Stimulated activated CD4-positive, alpha-beta T cell treated with anti-CD3 and anti-CD28 coated beads, TNF-alpha, amount 100 ng/mL, for 24 hours (primary cell): ENCODE results near the gene ANXA4.

Experiments
- DNase-seq, 3 experiments: peaks; one replicate each; pipeline ENCODE4 v3.0.0-alpha.2; 2020; ENCODE audit warnings: low read depth in 3 of 3

ANXA4 gene

DNA sequence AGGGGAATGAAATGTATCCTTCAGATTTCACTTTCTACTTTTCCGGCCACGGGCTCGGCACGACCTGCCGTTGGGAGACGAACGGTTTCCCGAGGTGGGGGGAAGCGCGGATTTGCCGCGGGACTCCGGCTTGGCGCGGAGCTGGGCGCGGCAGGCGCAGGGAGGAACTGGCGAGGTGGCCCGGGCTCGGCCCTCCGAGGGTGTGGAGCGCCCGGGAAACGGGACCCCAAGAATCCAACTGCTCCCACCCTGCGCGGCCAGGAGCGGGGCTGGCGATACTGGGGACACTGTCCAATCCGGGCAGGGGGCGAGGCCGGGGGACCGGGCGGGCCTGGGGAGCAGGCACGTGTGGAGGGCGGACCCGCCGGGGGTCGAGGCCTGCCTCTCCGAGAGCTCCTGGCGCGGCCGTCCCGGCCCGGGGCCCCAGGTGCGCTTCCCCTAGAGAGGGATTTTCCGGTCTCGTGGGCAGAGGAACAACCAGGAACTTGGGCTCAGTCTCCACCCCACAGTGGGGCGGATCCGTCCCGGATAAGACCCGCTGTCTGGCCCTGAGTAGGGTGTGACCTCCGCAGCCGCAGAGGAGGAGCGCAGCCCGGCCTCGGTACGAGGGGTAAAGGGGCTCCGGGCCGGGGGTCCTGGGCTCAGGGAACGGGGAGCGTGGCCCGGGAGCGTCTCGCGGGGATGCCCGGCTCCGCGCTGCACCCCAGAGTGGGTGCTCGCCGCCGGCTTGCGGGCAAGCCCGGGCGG lies at the start of gene ANXA4:
Gene ANXA4 (plus strand): TSS at position 560 of the 747 bp plus-strand sequence. CDS start 39,432 bp downstream, outside the sequence.
- DNase-seq: peak; percentile 40 to 74 (median 43)

DNA sequence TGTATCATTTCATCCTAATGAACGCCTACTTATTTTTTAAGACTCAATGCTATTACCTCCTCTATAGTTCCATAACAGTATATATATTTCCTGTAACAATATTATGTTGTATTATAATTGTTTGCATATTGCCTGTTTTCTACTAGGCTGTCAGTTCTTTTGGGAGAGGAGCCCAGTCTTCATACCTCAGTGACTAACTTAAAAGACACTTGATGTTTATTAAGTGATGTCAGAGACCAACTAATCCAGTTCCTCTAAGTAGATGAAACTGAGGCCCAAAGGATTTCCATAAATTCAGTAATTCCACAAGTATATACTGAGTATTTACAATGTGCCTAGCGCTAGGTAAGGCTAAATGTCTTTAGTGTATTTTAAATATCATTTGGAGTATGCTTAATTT lies 49.5 kb upstream of the ANXA4 start:
- no peak for DNase-seq

DNA sequence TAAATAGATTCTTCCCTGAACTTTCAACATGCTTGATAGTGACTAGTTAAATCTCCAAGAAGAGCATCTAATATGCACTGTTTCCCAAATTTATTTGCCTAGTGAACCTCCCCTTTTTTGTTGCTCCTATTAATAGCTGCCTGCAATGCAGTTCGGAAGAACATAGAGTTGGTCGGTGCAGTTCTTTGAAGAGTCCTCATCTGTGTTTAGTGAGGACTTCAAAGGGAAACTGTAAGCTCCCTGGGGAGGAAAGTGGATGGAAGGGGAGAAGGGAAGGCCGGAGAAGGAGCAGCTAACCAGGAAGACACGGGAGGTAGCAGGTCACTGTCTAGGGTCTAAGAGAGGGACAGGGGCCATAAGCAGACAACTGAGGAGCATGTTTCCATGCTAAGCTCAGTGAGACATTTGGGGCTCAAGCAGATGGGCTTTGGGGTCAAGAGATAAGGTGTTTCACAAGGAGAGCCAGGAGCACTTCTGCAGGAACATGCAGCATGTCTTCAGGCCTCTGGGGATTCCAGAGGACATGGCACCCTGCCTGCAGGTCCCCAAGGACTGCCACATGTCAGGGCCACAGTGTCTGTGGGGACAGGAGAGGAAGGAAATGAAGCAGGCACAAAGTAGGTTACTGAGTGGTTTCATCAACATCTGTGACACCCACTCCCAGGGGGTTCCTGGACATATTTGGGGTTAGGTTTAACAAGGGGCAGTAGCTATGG lies 48.7 kb upstream of the ANXA4 start:
- DNase-seq: no peak

DNA sequence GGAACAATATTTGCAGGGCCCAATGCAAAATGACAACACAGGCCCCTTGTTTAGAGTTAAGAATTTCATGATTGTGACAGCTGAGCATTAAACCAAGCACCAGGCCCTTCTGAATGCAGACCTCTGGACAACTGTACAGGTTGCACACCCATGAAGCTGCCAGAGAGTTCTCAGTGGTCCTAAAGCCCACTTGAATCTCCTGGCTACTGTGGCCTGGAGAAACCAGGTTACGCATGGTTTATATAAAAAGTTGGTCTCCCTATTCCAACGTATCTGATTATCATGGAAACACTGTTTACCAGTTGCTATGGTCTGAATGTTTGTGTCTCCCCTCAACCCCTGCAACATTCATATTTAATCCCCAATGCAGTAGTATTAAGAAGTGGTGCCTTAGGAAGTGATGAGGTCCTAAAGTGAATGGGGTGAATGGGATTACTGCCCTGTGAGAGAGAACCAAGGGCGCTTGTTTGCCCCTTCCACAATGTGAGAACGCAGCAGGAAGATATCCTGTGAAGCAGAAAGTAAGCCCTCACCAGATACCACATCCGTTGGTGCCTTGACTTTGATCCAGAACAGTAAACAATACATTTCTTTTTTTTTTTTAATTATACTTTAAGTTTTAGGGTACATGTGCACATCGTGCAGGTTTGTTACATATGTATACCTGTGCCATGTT lies 48.0 kb upstream of the ANXA4 start:
- DNase-seq: no peak

DNA sequence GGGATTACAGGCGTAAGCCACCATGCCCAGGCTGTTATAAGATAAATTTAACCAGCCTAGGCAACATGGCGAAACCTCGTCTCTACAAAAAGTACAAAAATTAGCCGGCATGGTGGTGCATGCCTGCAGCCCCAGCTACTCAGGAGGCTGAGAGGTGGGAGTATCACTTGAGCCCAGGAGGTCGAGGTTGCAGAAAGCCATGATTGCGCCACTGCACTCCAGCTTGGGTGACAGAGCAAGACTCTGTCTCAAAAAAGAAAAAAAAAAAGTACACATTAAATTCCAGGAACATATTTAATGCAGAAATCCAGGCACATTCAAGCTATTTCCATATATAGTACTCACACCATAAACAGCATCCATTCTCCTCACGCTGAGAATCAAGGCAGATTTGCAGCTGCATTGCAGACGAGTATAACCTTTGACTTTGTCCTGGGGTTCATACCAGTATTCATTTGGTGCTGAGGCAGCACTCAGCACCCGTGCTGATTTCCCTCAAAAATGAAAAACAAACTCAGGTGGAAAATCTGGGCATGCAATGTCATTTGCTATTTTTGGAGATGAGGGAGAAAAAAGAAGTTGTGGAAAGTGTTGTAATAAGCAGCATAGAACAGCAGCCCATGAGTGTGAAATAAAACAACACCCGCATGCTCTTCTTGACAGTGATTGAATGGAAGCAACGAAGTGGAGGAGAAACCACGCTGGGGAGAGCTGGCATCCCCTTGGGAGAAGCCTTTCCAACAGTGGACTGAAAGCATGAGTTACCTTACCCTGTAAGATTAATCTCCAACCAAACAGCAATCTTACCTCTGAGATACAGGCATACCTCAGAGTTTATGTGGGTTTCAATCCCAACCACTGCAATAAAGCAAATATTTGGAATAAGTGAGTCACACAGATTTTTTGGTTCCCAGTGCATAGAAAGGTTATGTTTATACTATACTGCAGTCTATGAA lies 46.8 kb upstream of the ANXA4 start:
- DNase-seq: no peak

DNA sequence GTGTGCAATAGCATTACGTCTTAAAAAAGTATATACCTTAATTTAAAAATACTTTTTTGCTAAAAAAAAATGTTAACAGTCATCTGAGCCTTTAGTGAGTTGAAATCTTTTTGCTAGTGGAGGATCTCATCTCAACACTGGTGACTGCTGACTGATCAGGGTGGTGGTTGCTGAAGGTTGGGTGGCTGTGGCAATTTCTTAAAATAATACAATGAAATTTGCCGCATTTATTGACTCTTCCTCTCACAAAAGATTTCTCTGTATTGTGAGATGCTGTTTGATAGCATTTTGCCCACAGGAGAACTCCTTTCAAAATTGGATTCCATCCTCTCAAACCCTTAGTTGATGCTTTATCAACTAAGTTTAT lies 46.1 kb upstream of the ANXA4 start:
- no peak for DNase-seq

DNA sequence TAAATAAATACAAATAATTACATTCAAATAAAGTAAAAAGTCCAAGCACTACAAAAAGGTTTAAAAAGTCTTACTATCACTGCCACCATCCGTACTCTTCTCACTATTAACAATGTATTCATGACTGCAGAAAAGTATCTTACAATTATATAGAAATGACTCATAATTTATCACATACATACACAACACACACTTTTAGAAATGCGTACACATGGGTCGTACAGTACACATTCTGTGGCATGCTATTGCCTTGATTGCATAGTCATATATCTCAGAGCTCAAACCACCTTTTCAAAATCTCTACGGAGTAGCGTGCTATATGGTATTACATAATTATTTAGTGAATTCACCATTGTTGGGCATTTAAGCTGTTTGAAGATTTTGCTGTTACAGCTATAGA lies 41.6 kb upstream of the ANXA4 start:
- no peak for DNase-seq

DNA sequence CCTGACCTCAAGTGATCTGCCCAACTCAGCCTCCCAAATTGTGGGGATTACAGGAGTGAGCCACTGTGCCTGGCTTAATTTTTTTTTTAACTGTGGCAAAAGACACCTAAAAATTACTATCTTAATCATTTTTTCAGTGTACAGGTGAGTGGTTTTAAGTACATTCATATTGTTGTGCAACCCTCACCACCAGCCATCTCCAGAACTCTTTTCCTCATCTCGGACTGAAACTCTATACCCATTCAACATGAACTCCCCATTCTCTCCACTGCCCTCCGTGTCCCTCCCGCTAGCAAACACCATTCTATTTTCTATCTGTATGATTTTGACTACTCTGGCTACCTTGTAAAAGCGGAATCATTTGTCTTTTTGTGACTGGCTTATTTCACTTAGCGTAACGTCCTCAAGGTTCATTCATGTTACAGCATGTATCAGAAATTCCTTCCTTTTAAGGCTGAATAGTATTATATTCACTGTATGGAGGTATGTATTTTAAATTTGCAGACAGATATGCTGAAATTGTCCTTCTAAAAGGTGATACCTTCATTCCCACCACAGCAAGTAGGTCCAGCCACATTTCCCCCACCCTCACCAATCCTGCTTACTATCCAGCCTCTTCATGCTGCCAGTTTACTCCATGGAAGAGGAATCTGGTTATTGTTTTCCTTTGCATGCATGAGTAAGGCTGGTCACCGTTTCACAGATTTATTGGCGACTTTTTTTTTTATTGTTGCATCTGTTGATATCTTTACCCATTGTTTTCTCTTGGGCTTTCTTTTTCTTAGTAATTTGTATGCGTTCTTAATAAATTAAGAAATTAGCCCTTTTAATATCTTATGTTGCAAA lies 40.6 kb upstream of the ANXA4 start:
- DNase-seq: no peak

DNA sequence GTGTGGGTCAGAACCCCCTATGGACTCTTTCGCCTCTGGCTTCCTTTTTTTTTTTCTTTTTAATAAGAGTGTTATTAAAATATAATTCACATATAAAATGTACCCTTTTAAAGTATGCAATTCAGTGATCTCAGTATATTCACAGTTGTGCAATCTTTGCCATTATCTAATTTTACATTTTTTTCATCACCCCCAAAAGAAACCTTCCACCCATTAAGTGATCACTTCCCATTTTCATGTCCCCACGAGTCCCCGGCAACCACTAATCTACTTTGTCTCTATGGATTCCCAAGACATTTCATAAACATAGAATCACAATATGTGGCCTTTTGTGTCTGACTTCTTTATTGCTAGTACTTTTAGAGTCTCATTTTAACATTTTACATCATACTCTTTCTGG lies 38.7 kb upstream of the ANXA4 start:
- DNase-seq: no peak

DNA sequence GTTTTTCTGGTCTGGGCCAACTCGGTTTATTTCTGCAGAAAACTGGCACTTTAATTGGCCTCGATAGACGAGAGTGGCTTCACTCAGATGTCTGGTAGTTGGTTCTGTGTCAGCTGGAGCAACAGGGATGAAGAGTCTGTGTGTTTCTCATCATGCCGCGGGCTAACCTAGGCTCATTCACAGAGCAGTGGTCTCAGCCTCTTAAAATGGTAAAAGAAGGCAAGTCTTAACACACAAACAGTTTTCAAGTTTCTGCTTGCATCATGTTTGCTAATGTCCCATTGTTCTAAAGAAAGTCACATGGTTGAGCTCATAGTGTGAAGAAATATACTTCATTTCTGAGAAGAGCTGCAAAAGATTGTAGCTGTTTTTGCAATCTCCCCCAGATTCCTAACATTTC lies 37.5 kb upstream of the ANXA4 start:
- DNase-seq: no peak

DNA sequence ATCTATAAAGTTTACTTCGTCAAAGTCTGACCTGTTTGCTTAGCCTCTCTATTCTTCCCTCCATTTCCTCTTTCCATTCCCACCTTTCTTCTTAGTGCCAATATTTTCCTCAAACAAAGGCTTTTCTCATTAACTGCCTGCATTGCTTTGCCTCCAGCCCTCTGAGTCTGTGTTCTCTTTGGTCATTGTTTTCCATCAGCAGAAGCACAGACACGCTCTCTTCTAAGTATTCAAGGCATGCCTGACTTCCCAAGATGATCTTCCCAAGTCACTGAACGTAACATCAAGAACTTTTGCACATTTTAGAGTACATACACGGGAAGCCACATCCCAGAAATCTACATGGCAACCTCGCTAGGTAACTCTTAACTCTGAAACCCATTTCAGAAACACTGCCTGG lies 32.6 kb upstream of the ANXA4 start:
- no peak for DNase-seq

DNA sequence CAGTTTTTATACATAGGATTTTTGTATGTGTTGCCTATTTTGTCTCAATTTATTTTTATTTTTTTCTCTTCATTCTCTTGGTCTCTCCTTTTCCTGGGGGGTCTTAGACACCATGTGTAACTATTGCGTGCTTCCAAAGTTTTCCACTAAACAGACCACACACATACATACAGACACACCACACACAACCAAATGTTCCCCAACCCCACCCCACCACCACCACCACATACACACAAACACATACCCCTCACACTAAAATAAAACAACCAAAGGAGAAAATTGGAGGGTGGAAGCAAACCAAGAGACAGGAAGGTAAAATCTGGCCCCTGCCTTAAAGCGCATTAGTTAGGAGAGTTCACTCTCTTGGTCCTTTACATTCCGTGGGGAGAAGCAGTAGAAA lies 30.0 kb upstream of the ANXA4 start:
- no peak for DNase-seq

DNA sequence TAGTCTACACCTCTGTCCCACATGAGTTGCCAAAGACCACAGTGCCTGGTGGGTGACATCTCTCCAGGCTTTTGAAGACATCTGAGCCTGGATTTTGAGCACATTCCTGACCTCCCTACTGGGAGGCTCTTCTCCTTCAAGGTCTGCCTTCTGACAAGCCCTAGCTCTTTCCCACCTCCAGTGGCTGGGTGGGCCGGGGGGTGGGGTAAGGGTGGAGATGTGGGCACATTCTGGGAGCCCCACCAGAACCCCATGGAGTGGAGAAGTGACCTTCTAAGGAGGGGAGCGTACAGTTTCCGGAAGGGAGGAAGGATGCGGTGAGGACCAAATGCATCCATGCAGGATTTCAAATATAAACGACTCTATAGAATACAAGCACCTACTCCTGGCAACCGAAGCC lies 27.9 kb upstream of the ANXA4 start:
- DNase-seq: no peak

DNA sequence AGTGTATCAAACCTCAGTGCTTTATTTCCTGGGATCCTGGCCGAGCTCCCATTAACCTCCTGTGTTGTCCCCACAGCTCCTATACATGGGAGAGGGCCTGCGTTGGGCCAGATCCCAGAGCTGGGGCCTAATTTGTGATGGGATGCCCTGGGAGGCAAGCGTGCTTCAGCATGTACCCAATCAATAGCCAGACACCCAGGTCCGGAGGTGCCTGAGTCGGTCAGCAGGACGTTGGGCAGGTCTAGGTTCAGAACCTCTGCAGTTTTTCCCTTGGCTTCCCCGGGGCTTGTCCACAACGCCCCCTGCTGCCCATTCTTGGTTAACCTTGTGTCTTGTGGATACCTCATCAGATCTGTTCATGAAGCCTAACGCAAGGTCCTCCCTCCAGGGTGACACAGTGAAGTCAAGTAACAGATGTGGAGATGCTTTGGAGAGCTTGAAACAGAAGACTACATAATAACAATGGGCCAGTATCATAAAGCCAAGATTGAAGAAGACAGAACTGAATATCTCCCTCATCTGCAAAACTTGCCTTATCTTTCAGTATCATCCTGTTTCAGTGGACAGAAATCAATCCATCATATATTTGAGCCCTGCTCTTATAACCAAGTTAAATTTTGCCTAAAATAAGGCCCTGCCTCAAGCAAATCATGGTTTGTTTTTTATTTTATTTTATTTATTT lies 27.3 kb upstream of the ANXA4 start:
- peak; percentile 81 to 88 (median 83) for DNase-seq

DNA sequence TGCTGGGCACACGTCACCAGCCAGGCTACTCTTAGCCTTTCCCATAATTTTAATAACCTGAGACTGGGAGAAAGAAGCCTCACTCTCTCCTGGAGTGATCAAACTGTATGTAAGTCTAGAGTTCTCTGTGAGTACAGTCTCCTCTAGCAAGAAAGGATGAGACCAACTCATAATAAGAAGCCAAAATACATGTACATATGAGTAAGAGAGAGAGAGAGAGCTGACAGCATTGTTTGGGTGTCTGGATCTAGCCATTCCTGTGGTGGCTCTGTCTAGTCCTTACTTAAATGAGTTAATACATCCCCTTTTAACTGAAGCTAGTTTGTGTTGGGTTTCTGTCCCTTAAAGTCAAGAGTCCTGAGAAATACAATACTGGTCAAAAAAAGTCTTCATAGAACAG lies 26.0 kb upstream of the ANXA4 start:
- DNase-seq: no peak

DNA sequence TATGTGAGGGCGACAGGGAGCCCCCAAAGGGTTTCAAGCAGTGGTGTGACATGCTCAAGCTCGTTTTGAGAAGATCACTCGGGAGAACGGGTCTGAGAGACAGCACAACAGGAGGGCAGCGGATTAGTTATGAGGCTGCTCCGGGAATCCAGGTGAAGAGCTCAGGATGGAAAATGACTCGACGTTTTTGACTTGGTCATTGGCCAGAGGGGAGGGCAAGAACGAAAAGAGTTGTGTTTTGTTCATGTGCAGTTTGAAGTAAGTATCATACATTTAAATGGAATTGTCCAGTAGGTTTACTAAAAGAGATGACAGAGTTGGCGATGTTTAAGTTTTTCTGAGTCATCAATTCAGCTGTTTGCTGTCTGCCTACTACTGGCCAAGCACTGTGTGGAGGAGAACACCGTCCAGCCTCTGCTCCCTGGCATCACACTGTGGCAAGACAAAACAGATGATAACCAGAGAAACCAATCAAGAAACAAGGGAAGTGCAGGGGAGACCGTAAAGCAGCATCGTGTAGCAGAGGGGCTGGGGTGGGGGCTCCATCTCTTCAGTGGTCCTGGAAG lies 25.3 kb upstream of the ANXA4 start:
- no peak for DNase-seq

DNA sequence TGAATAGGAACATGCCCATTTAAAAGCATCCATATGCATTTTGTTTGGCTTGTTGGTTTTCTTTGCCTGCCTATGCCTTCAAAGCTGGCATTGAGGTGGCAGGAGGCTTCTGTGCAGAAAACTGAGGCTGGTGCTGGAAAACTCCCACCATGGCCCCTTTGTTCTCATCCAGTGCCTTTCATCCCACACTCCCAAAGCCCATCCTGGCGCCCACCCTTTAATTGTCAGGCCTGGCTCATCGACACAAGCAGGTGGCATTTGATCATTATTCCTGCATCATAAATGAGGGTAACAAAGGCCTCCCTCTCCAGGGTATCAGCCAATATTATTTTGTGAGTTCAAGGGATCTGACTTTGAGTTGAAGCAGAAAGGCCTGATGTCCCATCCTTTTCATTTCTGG lies 24.7 kb upstream of the ANXA4 start:
- DNase-seq: no peak

DNA sequence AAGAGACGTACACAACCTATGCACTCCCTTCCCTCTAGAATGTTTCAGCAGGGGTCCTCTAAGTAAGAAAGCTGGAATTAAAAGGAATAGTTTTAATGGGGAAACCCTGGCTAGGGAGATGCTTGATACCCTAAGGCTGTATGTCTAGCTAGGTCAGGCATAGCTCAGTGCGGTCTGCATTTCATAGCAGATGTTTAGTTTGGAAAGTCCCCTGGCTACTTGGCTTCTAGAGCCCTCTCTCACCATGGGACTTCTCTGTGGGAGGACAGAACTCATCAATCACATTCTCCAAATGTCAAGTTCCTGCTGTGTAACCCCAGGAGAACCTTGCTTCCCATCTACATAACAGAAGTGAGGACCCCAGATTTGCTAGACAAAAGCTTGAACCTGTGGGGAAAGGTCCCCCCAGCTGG lies 24.1 kb upstream of the ANXA4 start:
- DNase-seq: no peak

DNA sequence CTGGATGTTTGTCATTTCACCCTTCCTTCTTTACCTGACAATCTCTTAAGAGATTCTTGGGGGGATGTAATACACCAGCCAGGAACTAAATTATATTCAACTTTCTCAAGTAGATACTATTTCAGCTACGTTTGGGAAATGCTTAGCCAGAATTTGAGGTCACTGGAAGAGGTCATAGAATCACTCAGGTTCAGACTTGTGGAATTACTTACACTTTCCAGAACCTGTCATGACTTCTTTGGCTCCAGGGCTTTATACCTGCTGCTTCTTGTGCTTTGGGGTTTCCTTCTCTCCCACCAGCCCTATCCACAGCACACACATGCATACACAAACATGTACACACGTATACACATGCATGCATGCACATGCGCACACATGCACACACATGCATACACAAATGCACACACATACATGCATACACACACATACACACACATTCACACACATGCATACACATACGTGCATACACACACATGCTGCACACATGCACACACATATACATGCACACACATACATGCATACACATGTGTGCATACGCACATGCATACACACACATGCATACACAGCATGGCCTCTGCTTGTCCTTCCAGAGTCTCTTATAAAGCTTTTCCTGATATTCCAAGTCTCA lies 23.5 kb upstream of the ANXA4 start:
- no peak for DNase-seq
